ENCODE results near the gene LGR5. TPM values are rescaled to one million over a fixed set of nuclear protein-coding genes. Genes with fewer than 3 reads are reported as not detected.
"Not testable (repeated sequence)": the region's sequence is repeated elsewhere in the genome, so short reads cannot be mapped to it uniquely, and the experiment has no call there.

The LGR5 gene
- total and polyA plus RNA-seq, 2 of the 13 experiments (the other 11 are each of a cell fraction or from before 2014, with no cell fraction given), result 37.0 to 121 TPM

DNA sequence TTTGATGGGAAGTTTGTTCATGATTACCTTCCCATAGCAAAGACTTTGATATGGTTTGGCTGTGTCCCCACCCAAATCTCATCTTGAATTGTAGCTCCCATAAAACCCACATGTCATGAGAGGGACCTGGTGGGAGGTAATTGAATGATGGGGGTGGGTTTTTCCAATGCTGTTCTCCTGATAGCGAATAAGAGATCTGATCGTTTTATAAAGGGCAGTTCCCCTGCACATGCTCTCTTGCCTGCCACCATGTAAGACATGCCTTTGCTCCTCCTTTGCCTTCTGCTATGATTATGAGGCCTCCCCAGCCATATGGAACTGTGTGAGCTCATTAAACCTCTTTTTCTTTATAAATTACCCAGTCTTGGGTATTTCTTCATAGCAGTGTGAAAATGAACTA lies 51.2 kb downstream of the LGR5 start:
- H3K4me2 ChIP-seq (ENCODE audit: low read depth, low read length); POLR2A ChIA-PET; H3K9ac ChIP-seq (ENCODE audit: insufficient read depth, low read depth, low read length); H3K27ac ChIP-seq (ENCODE audit: extremely low read length, insufficient read depth, low read length); CTCF ChIA-PET (ENCODE audit: low intra/inter-chr PET ratio, low total read pairs); in situ Hi-C loops (cut with HindIII; ENCODE audit: extremely low pct_ligation_motif_present, low pct_unique_long_range_greater_than_20kb); H3K27me3 ChIP-seq (ENCODE audit: control insufficient read depth in 1 of 2, insufficient read depth in 2 of 2, low read length in 2 of 2); BruUV-seq (replicated peaks); DNase-seq (ENCODE audit: low spot score); ATAC-seq; H2AFZ ChIP-seq (ENCODE audit: low read length); H3K4me3 ChIP-seq (replicated peaks in 1 of 3; ENCODE audit: insufficient read depth in 1 of 3, low read depth in 2 of 3, low read length in 3 of 3); FAIRE-seq; intact Hi-C loops (cut with micrococcal nuclease; ENCODE audit: unreplicated experiment); H4K20me1 ChIP-seq (ENCODE audit: insufficient read depth, low read length): not testable (repeated sequence)
- Histone ChIP-seq H3K36me3 (replicated peaks in 1 of 2; ENCODE audit: control insufficient read depth in 1 of 2, insufficient read depth in 2 of 2, low read length in 2 of 2) (peaks cover 3 to 14% of the 10 kb centered on the region in 2 experiments; a peak in 2 of 5 replicates), H3K79me2 (ENCODE audit: insufficient read depth, low read length) (peaks cover 10% of the 10 kb centered on the region), H3K4me1 (ENCODE audit: insufficient read depth, low read length) (peaks cover 20% of the 10 kb centered on the region), H3K9me3 (ENCODE audit: low read length) (peaks cover 30% of the 10 kb centered on the region)
- TF ChIP-seq ZNF431 (CRISPR knock-in tag; IDR thresholded peaks at IDR 0.05; ENCODE audit: borderline replicate concordance, low read depth) (peak; percentile 75; the same call in 1 of the 2 replicates), ZNF430 (CRISPR knock-in tag; IDR thresholded peaks at IDR 0.05) (peak; percentile 37; the same call in 1 of the 2 replicates)
- TF ChIP-seq, protein P1, sequence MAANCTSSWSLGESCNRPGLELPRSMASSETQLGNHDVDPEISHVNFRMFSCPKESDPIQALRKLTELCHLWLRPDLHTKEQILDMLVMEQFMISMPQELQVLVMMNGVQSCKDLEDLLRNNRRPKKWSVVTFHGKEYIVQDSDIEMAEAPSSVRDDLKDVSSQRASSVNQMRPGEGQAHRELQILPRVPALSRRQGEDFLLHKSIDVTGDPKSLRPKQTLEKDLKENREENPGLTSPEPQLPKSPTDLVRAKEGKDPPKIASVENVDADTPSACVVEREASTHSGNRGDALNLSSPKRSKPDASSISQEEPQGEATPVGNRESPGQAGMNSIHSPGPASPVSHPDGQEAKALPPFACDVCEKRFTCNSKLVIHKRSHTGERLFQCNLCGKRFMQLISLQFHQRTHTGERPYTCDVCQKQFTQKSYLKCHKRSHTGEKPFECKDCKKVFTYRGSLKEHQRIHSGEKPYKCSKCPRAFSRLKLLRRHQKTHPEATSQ (CRISPR knock-in tag; IDR thresholded peaks at IDR 0.05; ENCODE audit: borderline replicate concordance), result peak; percentile 64; the same call in 1 of the 2 replicates
- WGBS (ENCODE audit: low lambda C conversion rate), result 100% methylated on average over 2 of the region's 2 CpGs

DNA sequence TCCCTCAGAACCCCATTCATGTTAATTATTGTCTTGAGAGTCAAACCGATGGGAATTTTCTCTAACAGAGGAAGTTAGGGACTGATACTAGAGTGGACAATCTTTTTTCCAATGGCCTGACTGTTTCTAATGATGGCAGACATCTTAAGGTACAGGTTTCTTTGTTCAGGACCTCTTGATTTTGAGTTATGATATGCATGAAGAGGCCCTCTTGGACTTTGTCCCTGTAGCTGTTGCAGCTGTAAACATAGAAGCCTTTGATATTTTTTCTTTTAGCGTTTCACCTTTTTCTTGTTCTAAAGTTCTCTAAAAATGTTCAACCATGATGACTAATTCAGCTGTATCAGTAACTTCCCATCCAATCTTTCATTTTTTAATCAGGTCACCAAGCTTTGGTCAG lies 53.0 kb downstream of the LGR5 start:
- no peak for FAIRE-seq
- in situ Hi-C loops (cut with HindIII; ENCODE audit: extremely low pct_ligation_motif_present, low pct_unique_long_range_greater_than_20kb) (no loop called here), intact Hi-C loops (cut with micrococcal nuclease; ENCODE audit: unreplicated experiment) (no loop called here)
- Histone ChIP-seq H3K27me3 (ENCODE audit: control insufficient read depth in 1 of 2, insufficient read depth in 2 of 2, low read length in 2 of 2) (no peaks in the 10 kb centered on the region), H3K4me1 (ENCODE audit: insufficient read depth, low read length) (peaks cover 20% of the 10 kb centered on the region), H2AFZ (ENCODE audit: low read length) (no peak overlapping the region), H3K9me3 (ENCODE audit: low read length) (peaks cover 30% of the 10 kb centered on the region), H3K4me3 (replicated peaks in 1 of 3; ENCODE audit: insufficient read depth in 1 of 3, low read depth in 2 of 3, low read length in 3 of 3) (no peak overlapping the region), H3K36me3 (replicated peaks in 1 of 2; ENCODE audit: control insufficient read depth in 1 of 2, insufficient read depth in 2 of 2, low read length in 2 of 2) (peaks cover 3 to 14% of the 10 kb centered on the region in 2 experiments; a peak in 2 of 5 replicates), H3K27ac (ENCODE audit: extremely low read length, insufficient read depth, low read length) (peak overlapping the region; percentile 36), H3K4me2 (ENCODE audit: low read depth, low read length) (peak overlapping the region; percentile 1; the same call in 1 of the 2 replicates), H4K20me1 (ENCODE audit: insufficient read depth, low read length) (no peaks in the 10 kb centered on the region), H3K79me2 (ENCODE audit: insufficient read depth, low read length) (peaks cover 10% of the 10 kb centered on the region), H3K9ac (ENCODE audit: insufficient read depth, low read depth, low read length) (no peak overlapping the region)
- POLR2A ChIA-PET, result interaction anchor here (0.9 to 1.0 kb wide), 3 partner anchors 20 to 60 kb away, joined by 3 to 4 read pairs (median 4); no protein-coding TSS in a partner anchor
- 8% methylated on average over 2 of the region's 2 CpGs for WGBS (ENCODE audit: low lambda C conversion rate)
- DNase-seq (ENCODE audit: low spot score), result peak; percentile 66
- BruUV-seq (replicated peaks), result no TSS peak
- CTCF ChIA-PET (ENCODE audit: low intra/inter-chr PET ratio, low total read pairs), result no interaction called here
- ATAC-seq, result peak; percentile 51
- TF ChIP-seq ISL2 (CRISPR knock-in tag; IDR thresholded peaks at IDR 0.05) (0 out of 2 replicates have a peak, but pooled peaks have one; percentile 36), SOX6 (IDR thresholded peaks at IDR 0.05) (no peak), SOX6 (CRISPR knock-in tag; IDR thresholded peaks at IDR 0.05) (0 out of 2 replicates have a peak, but pooled peaks have one; percentile 33), TCF7 (IDR thresholded peaks at IDR 0.05; ENCODE audit: low read depth) (peak; percentile 77)
- TF ChIP-seq, protein P2, sequence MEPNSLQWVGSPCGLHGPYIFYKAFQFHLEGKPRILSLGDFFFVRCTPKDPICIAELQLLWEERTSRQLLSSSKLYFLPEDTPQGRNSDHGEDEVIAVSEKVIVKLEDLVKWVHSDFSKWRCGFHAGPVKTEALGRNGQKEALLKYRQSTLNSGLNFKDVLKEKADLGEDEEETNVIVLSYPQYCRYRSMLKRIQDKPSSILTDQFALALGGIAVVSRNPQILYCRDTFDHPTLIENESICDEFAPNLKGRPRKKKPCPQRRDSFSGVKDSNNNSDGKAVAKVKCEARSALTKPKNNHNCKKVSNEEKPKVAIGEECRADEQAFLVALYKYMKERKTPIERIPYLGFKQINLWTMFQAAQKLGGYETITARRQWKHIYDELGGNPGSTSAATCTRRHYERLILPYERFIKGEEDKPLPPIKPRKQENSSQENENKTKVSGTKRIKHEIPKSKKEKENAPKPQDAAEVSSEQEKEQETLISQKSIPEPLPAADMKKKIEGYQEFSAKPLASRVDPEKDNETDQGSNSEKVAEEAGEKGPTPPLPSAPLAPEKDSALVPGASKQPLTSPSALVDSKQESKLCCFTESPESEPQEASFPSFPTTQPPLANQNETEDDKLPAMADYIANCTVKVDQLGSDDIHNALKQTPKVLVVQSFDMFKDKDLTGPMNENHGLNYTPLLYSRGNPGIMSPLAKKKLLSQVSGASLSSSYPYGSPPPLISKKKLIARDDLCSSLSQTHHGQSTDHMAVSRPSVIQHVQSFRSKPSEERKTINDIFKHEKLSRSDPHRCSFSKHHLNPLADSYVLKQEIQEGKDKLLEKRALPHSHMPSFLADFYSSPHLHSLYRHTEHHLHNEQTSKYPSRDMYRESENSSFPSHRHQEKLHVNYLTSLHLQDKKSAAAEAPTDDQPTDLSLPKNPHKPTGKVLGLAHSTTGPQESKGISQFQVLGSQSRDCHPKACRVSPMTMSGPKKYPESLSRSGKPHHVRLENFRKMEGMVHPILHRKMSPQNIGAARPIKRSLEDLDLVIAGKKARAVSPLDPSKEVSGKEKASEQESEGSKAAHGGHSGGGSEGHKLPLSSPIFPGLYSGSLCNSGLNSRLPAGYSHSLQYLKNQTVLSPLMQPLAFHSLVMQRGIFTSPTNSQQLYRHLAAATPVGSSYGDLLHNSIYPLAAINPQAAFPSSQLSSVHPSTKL (CRISPR knock-in tag; IDR thresholded peaks at IDR 0.05), result peak; percentile 70
- TF ChIP-seq, protein P3, sequence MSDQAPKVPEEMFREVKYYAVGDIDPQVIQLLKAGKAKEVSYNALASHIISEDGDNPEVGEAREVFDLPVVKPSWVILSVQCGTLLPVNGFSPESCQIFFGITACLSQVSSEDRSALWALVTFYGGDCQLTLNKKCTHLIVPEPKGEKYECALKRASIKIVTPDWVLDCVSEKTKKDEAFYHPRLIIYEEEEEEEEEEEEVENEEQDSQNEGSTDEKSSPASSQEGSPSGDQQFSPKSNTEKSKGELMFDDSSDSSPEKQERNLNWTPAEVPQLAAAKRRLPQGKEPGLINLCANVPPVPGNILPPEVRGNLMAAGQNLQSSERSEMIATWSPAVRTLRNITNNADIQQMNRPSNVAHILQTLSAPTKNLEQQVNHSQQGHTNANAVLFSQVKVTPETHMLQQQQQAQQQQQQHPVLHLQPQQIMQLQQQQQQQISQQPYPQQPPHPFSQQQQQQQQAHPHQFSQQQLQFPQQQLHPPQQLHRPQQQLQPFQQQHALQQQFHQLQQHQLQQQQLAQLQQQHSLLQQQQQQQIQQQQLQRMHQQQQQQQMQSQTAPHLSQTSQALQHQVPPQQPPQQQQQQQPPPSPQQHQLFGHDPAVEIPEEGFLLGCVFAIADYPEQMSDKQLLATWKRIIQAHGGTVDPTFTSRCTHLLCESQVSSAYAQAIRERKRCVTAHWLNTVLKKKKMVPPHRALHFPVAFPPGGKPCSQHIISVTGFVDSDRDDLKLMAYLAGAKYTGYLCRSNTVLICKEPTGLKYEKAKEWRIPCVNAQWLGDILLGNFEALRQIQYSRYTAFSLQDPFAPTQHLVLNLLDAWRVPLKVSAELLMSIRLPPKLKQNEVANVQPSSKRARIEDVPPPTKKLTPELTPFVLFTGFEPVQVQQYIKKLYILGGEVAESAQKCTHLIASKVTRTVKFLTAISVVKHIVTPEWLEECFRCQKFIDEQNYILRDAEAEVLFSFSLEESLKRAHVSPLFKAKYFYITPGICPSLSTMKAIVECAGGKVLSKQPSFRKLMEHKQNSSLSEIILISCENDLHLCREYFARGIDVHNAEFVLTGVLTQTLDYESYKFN (CRISPR knock-in tag; conservative IDR thresholded peaks at IDR 0.05), result peak; percentile 54; the same call in 1 of the 2 replicates
